ENCODE measurements around the gene MT1A.

MT1A gene

DNA sequence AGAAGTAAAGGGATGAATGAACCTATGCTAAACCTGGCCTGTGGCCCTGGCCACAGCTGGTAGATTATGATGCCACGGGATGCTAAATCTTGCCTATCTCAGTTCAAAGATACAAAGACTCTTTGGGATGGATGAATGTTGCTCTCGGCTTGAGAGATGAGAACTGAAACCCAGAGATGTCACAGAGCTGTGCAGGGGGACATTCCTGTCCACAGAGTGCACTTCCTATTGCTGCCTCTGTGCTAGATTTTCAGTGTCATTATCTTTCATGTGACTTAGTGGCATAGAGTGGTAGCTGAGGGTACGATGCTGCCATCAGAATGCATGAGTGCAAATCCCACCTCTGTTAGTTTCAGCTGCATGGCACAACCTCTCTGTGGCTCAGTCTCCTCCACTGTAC, 8.3 kb upstream of the MT1A start:
- no peak for DNase-seq (ENCODE audit: low read depth in 1 of 2, low spot score in 1 of 2)

DNA sequence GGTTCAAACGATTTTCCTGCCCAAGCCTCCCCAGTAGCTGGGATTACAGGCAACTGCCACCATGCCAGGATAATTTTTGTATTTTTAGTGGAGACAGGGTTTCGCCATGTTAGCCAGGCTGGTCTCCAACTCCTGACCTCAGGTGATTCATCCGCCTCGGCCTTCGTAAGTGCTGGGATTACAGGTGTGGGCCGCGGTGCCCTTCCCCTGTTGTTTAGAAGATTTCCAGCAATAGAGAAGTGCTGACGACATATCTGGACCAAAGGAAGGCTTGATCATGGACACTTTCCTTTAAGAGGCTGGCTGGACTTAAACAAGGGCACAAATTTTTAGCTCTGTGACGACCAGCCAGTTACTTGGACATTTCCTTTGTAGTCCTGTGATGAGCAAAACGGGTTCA, 7.3 kb upstream of the MT1A start:
- no peak for DNase-seq (ENCODE audit: low read depth in 1 of 2, low spot score in 1 of 2)

GRCh38 chr16:56631832-56632155, 6.7 kb upstream of the MT1A start:
- no peak for DNase-seq (ENCODE audit: low read depth in 1 of 2, low spot score in 1 of 2)

DNA sequence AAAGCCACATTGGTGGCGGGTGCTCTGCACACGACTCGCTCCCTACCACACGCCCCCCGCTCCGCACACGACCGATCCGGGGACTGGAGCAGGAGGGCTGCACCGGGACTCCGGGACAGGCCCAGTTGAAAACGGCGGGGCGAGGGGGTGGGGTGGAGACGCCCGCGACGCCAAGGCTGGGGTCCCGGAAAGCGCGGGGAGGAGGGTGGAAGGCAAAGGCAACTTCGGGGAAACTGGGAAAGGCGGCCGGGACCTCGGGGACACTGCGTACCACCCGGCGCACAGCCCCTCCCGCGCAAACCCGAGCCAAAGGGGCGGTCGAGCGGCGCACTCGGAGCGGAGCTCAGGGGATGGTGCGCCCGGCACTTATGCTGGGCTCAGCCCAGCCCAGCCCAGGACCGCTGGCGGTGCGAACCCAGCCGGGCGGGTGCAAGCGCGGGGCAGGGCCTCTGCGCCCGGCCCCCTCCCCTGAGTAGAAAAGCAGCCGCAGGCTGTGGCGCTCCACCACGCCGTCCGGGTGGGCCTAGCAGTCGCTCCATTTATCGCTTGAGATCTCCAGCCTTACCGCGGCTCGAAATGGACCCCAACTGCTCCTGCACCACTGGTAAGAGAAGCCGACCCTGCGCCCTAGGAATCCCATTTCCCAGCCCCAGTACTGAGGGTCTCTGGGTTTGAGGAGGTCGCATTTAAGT, 6.2 kb upstream of the MT1A start, which contains the start of gene MT1M:
MT1M (plus strand) TSS at position 504 of the 692 bp plus-strand sequence; CDS start at position 577, 73 bp downstream.
- DNase-seq (ENCODE audit: low read depth in 1 of 2, low spot score in 1 of 2) = no peak

DNA sequence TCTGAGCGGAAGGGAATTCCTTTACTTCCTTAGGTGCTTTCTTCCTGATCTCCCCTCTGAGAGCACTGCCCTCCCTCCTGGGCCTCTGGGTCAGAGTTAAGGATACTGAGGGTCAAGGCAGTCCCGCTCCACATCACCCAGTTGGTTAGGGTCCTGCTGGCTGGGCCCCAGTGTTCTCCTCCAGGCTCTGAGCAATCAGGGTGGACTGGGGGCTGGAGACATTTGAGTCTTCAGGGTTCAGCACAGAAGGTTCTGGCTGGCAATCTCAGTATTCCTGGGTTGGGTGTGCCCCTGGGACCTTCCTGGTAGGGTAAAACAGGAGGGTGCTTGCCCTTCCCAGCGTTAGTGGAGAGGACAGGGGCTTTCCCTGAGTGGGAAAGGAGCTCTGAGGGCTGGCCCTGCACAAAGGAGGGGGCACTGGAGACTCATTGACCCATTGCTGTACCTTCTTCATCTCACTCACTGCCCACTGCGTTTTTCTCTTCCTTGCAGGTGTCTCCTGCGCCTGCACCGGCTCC, 5.6 kb upstream of the MT1A start:
- DNase-seq (ENCODE audit: low read depth in 1 of 2, low spot score in 1 of 2) = no peak

- no peak for DNase-seq (ENCODE audit: low read depth in 1 of 2, low spot score in 1 of 2)
Observed at GRCh38 chr16:56633535-56633934, 4.9 kb upstream of the MT1A start.

GRCh38 chr16:56634715-56635440, 3.6 kb upstream of the MT1A start:
- no peak for DNase-seq (ENCODE audit: low read depth in 1 of 2, low spot score in 1 of 2)

DNA sequence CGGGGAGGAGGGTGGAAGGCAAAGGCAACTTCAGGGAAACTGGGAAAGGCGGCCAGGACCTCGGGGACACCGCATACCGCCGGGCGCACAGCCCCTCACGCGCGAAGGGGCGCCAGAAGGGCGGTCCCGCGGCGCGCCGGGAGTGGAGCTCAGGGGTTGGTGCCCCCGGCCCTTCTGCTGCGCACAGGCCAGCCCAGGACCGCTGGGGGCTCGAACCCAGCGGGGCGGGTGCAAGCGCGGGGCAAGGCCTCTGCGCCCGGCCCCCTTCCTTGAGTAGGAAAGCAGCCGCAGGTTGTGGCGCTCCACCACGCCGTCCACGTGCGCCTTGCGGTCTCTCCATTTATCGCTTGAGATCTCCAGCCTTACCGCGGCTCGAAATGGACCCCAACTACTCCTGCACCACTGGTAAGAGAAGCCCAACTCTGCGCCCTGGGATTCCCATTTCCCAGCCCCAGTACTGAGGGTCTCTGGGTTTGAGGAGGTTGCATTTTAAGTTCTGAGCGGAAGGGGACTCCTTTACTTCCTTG, 3.0 kb upstream of the MT1A start:
- DNase-seq (ENCODE audit: low read depth in 1 of 2, low spot score in 1 of 2) = no peak

GRCh38 chr16:56636616-56637413, 1.7 kb upstream of the MT1A start:
- DNase-seq (ENCODE audit: low read depth in 1 of 2, low spot score in 1 of 2) = no peak

DNA sequence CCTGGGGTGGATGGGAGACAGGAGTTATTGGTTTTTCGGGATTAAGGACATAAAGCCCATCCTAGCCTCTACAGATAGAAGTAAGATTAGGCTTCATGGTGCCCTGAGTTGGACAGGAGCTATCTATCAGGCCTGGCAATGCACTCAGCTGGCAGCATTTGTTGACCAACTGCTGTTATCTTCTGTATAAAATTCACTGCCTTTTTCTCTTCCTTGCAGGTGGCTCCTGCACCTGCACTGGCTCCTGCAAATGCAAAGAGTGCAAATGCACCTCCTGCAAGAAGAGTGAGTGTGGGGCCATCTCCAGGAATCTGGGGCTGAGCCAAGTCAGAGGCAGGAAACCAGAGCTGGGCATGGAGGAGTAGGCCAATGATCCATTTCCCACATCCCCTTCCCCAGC, 579 bp downstream of the MT1A start:
- no peak for DNase-seq (ENCODE audit: low read depth in 1 of 2, low spot score in 1 of 2)

DNA sequence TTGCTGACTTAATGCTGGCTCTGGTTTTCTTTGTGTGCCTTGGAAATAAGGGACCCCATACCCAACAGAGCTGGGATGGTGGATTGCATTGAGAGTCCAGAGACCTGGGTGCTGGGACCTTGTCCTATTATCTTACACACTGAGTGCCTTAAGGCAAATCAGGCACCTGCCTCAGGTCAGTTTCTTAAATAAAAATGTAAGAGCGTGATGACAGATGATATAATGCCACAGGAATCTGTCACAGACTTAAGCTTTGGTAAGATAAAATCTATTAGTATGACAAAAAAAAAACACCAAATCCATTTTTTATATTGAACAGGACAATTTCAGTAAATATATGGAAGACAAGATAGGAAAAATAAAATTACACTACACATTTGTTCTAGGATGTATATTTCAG, 1.6 kb downstream of the MT1A start:
- no peak for DNase-seq (ENCODE audit: low read depth in 1 of 2, low spot score in 1 of 2)

DNA sequence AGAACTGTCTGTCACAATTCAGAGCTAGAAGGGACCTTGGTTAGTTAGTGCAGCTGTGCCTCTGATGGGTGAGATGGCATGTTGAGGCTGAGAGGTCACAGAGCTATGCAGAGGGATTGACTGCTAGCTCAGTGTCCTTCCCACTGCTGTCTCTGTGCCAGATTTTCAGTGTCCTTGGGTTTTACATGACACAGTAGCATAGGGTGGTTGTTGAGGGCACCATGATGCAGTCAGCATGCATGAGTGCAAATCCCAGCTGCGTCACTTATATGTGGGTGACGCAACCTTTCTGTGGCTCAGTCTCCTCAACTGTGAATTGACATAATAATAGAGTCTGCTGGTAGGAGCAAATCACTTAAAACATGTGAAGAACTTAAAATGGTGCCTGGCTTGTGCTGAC, 2.7 kb downstream of the MT1A start:
- no peak for DNase-seq (ENCODE audit: low read depth in 1 of 2, low spot score in 1 of 2)

DNA sequence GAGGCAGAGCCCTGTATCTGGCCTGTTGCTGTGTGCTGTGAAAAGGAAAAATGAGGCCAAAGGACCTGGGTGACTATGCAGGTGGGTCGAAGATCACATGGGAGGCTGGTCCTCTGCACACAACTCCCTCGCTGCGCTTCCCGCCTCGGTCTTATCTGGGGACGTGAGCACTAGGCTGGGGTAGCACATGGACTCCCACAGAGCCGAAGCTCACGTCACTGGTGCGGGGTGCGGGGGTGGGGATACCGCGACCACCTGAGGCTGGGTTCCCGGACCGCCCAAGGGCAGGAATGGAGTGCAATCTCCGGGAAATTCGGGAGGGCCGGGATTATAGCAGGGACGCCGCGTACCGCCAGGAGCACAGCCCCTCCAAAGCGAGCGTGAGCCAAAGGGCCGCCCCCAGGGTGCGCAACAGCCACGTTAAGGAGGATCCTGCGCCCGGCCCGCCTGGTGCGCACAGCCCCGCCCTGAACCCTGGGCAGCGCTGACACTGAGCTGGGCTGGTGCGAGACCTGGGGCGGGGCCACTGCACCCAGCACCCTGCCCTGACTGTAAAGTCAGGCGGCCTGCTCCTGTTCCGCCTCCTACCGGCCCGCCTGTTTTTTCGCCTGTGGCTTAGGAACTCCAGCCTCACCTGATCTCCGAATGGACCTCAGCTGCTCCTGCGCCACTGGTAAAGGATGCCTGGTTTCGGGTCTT, 4.8 kb downstream of the MT1A start:
- DNase-seq (ENCODE audit: low read depth in 1 of 2, low spot score in 1 of 2) = peak in 1 of 2 donors; percentile 56

DNA sequence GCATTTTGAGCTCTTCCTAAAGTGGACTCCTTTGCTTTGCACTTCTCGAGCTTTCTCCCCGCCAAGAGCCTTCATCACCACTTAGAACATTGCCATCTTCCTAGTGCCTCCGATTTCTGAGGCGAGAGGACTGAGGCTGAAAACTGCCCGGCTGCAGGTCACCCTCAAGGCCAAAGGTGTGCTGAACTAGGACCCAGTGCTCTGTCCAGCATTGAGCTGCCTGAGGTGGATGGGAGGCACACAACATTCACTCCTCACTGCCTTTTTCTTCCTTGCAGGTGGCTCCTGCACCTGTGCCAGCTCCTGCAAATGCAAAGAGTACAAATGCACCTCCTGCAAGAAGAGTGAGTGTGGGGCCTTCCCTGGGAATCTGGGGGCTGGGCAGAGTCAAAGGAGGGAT, 5.4 kb downstream of the MT1A start:
- DNase-seq (ENCODE audit: low read depth in 1 of 2, low spot score in 1 of 2) = no peak

DNA sequence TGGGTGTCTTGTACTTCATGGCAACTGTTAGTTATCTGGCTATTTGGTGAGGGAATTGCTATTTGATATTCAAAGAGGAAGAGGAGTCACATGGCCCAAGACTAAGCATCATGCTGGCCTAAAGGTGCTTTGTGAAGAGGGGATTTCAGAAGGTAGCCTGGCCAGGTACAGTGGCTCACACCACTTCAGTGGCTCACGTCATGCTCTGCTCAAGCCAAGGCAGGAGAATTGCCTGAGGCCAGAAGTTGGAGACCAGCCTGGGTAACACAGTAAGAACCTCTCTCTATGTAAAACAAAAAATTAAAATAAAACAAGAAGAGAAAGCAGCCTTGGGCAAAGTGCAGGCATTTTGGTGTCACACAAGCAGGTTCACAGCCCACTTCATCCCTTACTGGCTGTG, 6.8 kb downstream of the MT1A start:
- no peak for DNase-seq (ENCODE audit: low read depth in 1 of 2, low spot score in 1 of 2)

GRCh38 chr16:56645838-56646237, 7.4 kb downstream of the MT1A start:
- no peak for DNase-seq (ENCODE audit: low read depth in 1 of 2, low spot score in 1 of 2)

DNA sequence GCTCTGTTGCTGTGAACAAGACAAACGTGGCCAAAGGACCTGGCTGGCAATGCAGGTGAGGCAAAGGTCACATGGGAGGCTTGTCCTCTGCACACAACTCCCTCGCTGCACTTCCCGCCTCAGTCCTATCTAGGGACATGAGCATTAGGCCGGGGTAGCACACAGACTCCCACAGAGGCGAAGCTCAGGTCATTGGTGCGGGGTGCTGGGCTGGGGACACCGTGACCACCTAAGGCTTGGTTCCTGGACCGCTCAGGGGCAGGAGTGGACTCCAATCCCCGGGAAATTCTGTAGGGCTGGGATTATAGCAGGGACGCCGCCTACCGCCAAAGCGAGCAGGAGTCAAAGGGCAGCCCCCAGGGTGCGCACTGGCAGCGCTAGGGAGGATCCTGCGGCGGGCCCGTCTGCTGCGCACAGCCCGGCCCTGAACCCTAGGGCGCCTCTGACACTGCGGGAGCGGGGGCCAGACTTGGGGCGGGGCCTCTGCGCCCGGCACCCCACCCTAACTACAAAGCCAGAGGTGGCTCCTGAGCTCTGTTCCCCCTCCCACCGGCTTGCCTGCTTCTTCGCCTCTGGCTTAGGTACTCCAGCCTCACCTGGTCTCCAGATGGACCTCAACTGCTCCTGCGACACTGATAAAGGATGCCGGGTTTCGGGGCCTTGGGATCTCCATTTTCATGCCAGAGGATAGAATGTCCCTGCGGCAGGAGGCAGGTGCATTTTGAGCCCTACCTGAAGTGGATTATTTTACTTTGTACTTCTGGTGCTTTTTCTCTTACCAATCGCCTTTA, 9.4 kb downstream of the MT1A start:
- DNase-seq (ENCODE audit: low read depth in 1 of 2, low spot score in 1 of 2) = no peak

GRCh38 chr16:56649271-56649670, 10.8 kb downstream of the MT1A start:
- DNase-seq (ENCODE audit: low read depth in 1 of 2, low spot score in 1 of 2) = no peak

GRCh38 chr16:56649820-56650219, 11.4 kb downstream of the MT1A start:
- DNase-seq (ENCODE audit: low read depth in 1 of 2, low spot score in 1 of 2) = no peak

- no peak for DNase-seq (ENCODE audit: low read depth in 1 of 2, low spot score in 1 of 2)
Observed at GRCh38 chr16:56651586-56651985, 13.1 kb downstream of the MT1A start, which contains the start of gene MT1B. TSS of gene MT1B (plus strand) at chr16:56651886. CDS start at chr16:56651954, 68 bp downstream.

Data from activated CD4-positive, alpha-beta T cell treated with anti-CD3 and anti-CD28 coated beads, Interleukin-2, amount 50 U/mL, for 24 hours (primary cell).